HG03060 (cell line): Measurements from ENCODE around the gene ELAC2.

ENCODE experiments used
- ATAC-seq: cut with Tn5 transposase; IDR thresholded peaks from one replicate; pipeline ENCODE4 v1.9.1; 2021; ENCODE audit warnings: low read depth, moderate number of reproducible peaks; ENCODE audit not compliant: unreplicated experiment

Gene ELAC2

DNA sequence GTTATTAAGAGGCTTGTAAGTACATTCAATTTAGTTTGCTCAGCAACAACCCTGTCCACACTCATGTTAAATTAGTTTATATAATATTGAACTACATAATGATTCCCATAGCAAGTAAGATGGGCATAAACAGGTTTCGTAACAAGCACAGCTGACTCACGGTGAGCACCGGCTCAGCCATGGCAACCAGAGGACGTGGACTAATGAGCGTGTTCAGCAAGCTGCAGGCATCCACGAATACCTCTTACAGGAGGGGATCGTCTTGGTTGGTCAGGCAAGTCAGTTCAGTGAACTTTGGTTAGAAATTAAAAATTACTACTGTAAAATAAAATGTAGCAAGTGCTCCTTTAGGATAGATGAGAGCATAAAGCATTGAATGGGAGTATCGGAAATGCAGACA is 58.4 kb downstream of the ELAC2 start:
- no peak for ATAC-seq

GRCh38 chr17:12958786-12959185 is 59.0 kb downstream of the ELAC2 start:
- no peak for ATAC-seq

GRCh38 chr17:12955521-12955920 is 62.3 kb downstream of the ELAC2 start:
- no peak for ATAC-seq

DNA sequence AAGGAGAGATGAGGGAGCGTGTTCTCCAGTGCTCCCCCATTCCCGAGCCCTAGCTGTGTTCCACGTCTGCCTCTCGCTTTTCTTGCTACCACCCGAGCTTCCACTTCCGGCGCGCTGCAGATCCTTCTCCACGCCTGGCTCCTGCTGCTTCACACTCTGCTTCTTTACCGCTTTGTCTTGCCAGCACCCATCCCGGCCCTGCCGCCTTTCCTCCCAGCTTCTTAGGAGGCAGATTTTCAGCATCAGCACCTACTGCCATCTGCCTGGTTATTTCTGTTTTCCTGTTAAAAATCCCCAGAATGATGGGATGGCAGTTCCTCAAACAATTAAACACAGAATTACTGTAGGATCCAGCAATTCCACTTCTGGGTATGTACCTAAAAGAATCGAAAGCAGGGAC is 64.7 kb downstream of the ELAC2 start:
- ATAC-seq = no peak

- ATAC-seq = no peak
Measured at GRCh38 chr17:12952012-12952411, 65.8 kb downstream of the ELAC2 start.

DNA sequence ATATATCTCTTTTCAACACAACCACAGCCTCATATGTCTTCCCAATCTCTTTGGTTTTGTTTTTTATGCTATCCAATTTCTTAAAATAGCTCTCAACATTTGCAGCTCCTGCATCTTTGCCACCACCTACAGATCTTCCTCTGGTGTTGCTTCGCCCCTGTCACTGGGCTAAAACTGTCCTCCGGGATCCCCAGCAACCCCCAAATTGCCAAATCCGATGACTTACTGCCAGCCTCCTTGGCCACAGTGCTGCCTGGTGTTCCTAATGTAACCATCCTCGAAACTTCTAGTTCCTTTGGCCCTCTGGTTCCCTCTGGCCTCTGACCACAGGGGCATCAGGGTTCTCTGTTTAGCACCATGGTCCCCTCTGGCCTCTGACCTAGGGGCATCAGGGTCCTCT is 70.8 kb downstream of the ELAC2 start:
- no peak for ATAC-seq
